BLaER1 (cell line): ENCODE data around the gene LRFN2.
A peak's percentile ranks its signal among the peaks of the same experiment; 100 is the strongest.

Experiments
- H3K27ac ChIP-seq: shearing (Covaris generic); formaldehyde crosslinking; 2 replicates; pipeline ENCODE4 v1.8.1; 2022
- H3K27me3 ChIP-seq: shearing (Covaris generic); formaldehyde crosslinking; 2 replicates; pipeline ENCODE4 v1.8.1; 2022
- H3K36me3 ChIP-seq: shearing (Covaris generic); formaldehyde crosslinking; 2 replicates; pipeline ENCODE4 v1.8.1; 2022
- H3K4me1 ChIP-seq: shearing (Covaris generic); formaldehyde crosslinking; 2 replicates; pipeline ENCODE4 v1.8.1; 2022
- H3K4me2 ChIP-seq: shearing (Covaris generic); formaldehyde crosslinking; 2 replicates; pipeline ENCODE4 v1.8.1; 2022
- H3K4me3 ChIP-seq: shearing (Covaris generic); formaldehyde crosslinking; 2 replicates; pipeline ENCODE4 v1.8.1; 2022
- H3K9ac ChIP-seq: shearing (Covaris generic); formaldehyde crosslinking; 2 replicates; pipeline ENCODE4 v1.8.1; 2022
- H3K9me3 ChIP-seq: shearing (Covaris generic); formaldehyde crosslinking; 2 replicates; pipeline ENCODE4 v1.8.1; 2022
- H4K20me1 ChIP-seq: shearing (Covaris generic); formaldehyde crosslinking; 2 replicates; pipeline ENCODE4 v1.8.1; 2022
- Cebpa-rat ChIP-seq: shearing (Covaris generic); IDR thresholded peaks from 2 replicates; pipeline ENCODE4 v1.8.1; 2022

Gene LRFN2

DNA sequence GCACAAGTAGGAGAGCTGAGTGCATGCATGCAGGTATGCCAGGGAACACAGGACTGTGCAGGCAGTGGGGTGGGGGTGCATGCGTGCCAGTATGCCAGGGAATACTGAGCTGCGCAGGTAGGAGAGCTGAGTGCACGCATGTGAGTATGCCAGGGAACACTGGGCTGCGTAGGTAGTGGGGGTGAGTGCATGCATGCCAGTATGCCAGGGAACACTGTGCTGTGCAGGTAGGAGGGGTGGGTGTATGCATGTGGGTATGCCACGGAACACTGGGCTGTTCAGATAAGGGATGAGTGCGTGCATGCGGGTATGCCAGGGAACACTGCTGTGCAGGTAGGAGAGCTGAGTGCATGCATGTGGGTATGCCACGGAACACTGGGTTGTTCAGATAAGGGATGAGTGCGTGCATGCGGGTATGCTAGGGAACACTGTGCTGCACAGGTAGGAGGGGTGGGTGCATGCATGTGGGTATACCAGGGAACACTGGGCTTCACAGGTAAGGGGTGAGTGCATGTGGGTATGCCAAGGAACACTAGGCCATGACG is 77.4 kb downstream of the LRFN2 start:
- Histone ChIP-seq H3K4me3 (no peak overlapping the region), H3K27ac (no peak overlapping the region), H3K9ac (no peak overlapping the region), H3K27me3 (no peaks in the 10 kb centered on the region), H3K4me2 (no peak overlapping the region), H4K20me1 (peaks cover 97% of the 10 kb centered on the region), H3K36me3 (peaks cover 5% of the 10 kb centered on the region; the same call in 1 of the 2 replicates), H3K4me1 (no peaks in the 10 kb centered on the region), H3K9me3 (no peaks in the 10 kb centered on the region)
- TF ChIP-seq Cebpa-rat = no peak

- Histone ChIP-seq H3K4me1 (no peaks in the 10 kb centered on the region), H4K20me1 (peaks cover 99% of the 10 kb centered on the region), H3K9me3 (no peaks in the 10 kb centered on the region), H3K4me2 (no peak overlapping the region), H3K27ac (no peak overlapping the region), H3K36me3 (peaks cover 5% of the 10 kb centered on the region; the same call in 1 of the 2 replicates), H3K9ac (no peak overlapping the region), H3K4me3 (no peak overlapping the region), H3K27me3 (no peaks in the 10 kb centered on the region)
- no peak for TF ChIP-seq Cebpa-rat
Observed at GRCh38 chr6:40509086-40509485, 78.1 kb downstream of the LRFN2 start.

GRCh38 chr6:40506954-40507353 is 80.2 kb downstream of the LRFN2 start:
- no peaks in the 10 kb centered on the region for H3K27me3 ChIP-seq
- H3K9me3 ChIP-seq = no peaks in the 10 kb centered on the region
- H3K4me1 ChIP-seq = no peaks in the 10 kb centered on the region
- no peak for TF ChIP-seq Cebpa-rat
- H3K4me3 ChIP-seq = no peak overlapping the region
- no peak overlapping the region for H3K9ac ChIP-seq
- H4K20me1 ChIP-seq = peaks cover 99% of the 10 kb centered on the region
- no peak overlapping the region for H3K27ac ChIP-seq
- H3K4me2 ChIP-seq = no peak overlapping the region
- peaks cover 12% of the 10 kb centered on the region for H3K36me3 ChIP-seq

DNA sequence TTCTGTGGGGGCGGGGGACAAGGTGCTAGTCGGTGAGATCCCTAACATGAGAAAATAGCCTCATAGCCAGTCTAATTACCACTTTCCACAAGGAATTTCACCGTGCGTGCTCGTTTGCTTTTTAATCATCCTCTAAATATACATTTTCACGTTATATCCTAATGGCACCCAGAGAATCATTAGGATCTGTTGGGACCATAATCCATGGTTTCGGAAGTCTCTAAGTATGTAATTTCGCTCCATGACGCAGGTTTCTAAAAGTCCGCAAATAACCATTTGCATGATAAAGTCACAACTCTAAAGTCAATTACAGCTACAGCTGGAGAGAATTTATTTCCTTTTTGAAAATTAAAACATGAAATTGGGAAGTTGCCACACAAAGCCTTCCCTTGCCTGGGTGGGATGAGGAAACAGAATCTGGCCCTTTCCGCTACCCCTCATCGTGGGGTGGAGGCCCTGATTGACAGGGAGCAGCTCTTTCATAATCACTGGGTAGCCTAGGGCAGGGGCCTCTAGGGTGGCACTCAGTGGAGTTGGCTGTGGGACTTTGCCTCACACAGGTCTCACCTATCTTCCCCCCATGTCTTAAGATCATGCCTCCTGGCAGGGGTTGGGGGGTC is 81.9 kb downstream of the LRFN2 start:
- H3K4me1 ChIP-seq = peaks cover 6% of the 10 kb centered on the region
- H4K20me1 ChIP-seq = peaks cover 97% of the 10 kb centered on the region
- no peak overlapping the region for H3K4me2 ChIP-seq
- TF ChIP-seq Cebpa-rat = no peak
- no peaks in the 10 kb centered on the region for H3K9me3 ChIP-seq
- no peak overlapping the region for H3K4me3 ChIP-seq
- H3K27ac ChIP-seq = no peak overlapping the region
- no peaks in the 10 kb centered on the region for H3K27me3 ChIP-seq
- H3K9ac ChIP-seq = no peak overlapping the region
- peaks cover 12% of the 10 kb centered on the region for H3K36me3 ChIP-seq

DNA sequence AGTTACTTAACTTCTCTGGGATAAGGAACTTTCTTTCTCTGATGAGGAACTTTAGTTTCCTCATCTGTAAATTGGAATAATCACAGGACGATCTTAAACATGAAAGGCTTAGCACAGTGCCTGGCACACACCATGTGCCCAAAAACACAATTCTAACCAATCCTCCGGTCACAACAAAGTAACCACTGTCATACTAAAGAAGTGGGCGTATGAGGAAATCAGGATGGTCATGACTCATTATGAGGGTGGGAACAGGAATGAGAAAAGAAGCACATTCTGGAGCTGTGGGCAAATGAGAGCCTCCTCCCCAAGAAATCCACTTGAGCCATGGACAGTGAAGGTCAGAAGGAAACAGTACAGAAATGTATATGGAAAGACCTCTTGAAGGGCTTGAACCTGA is 82.9 kb downstream of the LRFN2 start:
- H4K20me1 ChIP-seq = peaks cover 97% of the 10 kb centered on the region
- H3K4me3 ChIP-seq = no peak overlapping the region
- no peaks in the 10 kb centered on the region for H3K27me3 ChIP-seq
- no peaks in the 10 kb centered on the region for H3K9me3 ChIP-seq
- H3K9ac ChIP-seq = no peak overlapping the region
- TF ChIP-seq Cebpa-rat = no peak
- peaks cover 15% of the 10 kb centered on the region for H3K4me1 ChIP-seq
- H3K27ac ChIP-seq = no peak overlapping the region
- peaks cover 12% of the 10 kb centered on the region for H3K36me3 ChIP-seq
- no peak overlapping the region for H3K4me2 ChIP-seq

GRCh38 chr6:40500227-40500626 is 86.9 kb downstream of the LRFN2 start:
- Histone ChIP-seq H3K4me1 (peaks cover 21% of the 10 kb centered on the region), H3K4me3 (no peak overlapping the region), H3K27ac (no peak overlapping the region), H3K9me3 (no peaks in the 10 kb centered on the region), H3K4me2 (peak overlapping the region; percentile 51), H3K36me3 (peaks cover 7% of the 10 kb centered on the region; the same call in 1 of the 2 replicates), H3K9ac (no peak overlapping the region), H3K27me3 (no peaks in the 10 kb centered on the region), H4K20me1 (peaks cover 98% of the 10 kb centered on the region)
- no peak for TF ChIP-seq Cebpa-rat

DNA sequence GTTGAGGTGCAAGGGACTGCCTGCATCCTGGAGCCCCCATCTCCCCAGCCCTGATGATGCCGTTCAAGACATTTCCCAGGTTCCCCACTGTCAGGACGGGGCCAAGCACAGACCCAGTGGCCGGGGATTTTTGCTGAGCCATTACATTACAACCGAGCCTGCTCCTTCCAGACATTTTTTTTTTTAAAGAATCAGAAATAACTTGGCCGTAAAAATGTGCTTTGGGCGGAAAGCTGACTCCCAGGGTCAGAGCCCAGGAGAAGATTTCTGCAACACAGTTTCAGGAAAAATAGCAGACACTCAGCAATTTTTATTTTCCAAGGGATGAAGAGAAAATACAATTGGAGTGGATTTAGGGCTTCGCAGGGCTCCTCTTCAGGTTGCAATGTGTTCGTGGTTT is 87.9 kb downstream of the LRFN2 start:
- Histone ChIP-seq H3K4me1 (peaks cover 21% of the 10 kb centered on the region), H3K9me3 (no peaks in the 10 kb centered on the region), H4K20me1 (peaks cover 98% of the 10 kb centered on the region), H3K36me3 (peaks cover 7% of the 10 kb centered on the region; the same call in 1 of the 2 replicates), H3K9ac (no peak overlapping the region), H3K27me3 (no peaks in the 10 kb centered on the region), H3K4me2 (no peak overlapping the region), H3K4me3 (no peak overlapping the region), H3K27ac (no peak overlapping the region)
- no peak for TF ChIP-seq Cebpa-rat

DNA sequence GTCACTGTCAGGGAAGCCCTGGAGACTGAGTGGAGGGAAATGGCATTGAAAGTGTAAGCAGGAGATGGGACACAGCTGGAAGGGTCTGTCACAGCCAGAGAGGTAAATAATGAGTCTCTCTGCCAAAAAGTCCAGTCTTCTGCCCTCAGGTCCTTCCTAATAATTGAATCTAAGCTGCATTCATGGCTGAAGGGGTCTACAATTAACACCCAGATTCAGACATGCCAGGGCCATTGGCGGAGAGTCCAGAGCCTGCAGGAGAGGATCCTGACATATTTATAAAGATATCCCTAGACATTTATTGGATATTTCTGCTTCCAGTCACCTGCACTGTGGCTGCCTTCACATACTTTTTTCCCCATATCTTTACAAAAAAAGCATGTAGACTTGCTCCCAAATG is 89.0 kb downstream of the LRFN2 start:
- no peak overlapping the region for H3K4me2 ChIP-seq
- no peak overlapping the region for H3K27ac ChIP-seq
- peaks cover 98% of the 10 kb centered on the region for H4K20me1 ChIP-seq
- H3K4me1 ChIP-seq = peaks cover 24% of the 10 kb centered on the region
- H3K9ac ChIP-seq = no peak overlapping the region
- H3K9me3 ChIP-seq = no peaks in the 10 kb centered on the region
- TF ChIP-seq Cebpa-rat = no peak
- H3K27me3 ChIP-seq = no peaks in the 10 kb centered on the region
- no peak overlapping the region for H3K4me3 ChIP-seq
- peaks cover 2% of the 10 kb centered on the region; the same call in 1 of the 2 replicates for H3K36me3 ChIP-seq

- H3K9ac ChIP-seq = no peak overlapping the region
- TF ChIP-seq Cebpa-rat = no peak
- H3K27ac ChIP-seq = no peak overlapping the region
- no peak overlapping the region for H3K4me3 ChIP-seq
- H4K20me1 ChIP-seq = peaks cover 97% of the 10 kb centered on the region
- H3K36me3 ChIP-seq = 0 out of 2 replicates have a peak, but pooled peaks cover 4% of the 10 kb centered on the region
- peaks cover 22% of the 10 kb centered on the region for H3K4me1 ChIP-seq
- H3K9me3 ChIP-seq = no peaks in the 10 kb centered on the region
- peak overlapping the region; percentile 25; the same call in 1 of the 2 replicates for H3K4me2 ChIP-seq
- H3K27me3 ChIP-seq = no peaks in the 10 kb centered on the region
Observed at GRCh38 chr6:40492187-40492586, 95.0 kb downstream of the LRFN2 start.

- no peak overlapping the region for H3K4me3 ChIP-seq
- peaks cover 97% of the 10 kb centered on the region for H4K20me1 ChIP-seq
- TF ChIP-seq Cebpa-rat = no peak
- no peaks in the 10 kb centered on the region for H3K9me3 ChIP-seq
- H3K9ac ChIP-seq = no peak overlapping the region
- no peak overlapping the region for H3K27ac ChIP-seq
- no peak overlapping the region for H3K4me2 ChIP-seq
- peaks cover 30% of the 10 kb centered on the region for H3K4me1 ChIP-seq
- H3K36me3 ChIP-seq = 0 out of 2 replicates have a peak, but pooled peaks cover 9% of the 10 kb centered on the region
- no peaks in the 10 kb centered on the region for H3K27me3 ChIP-seq
Observed at GRCh38 chr6:40490508-40490907, 96.7 kb downstream of the LRFN2 start.
